ENCODE results near the gene CENPL. TPM values are rescaled to one million over a fixed set of nuclear protein-coding genes. Genes with fewer than 3 reads are reported as not detected.
"Not testable (repeated sequence)": the region's sequence is repeated elsewhere in the genome, so short reads cannot be mapped to it uniquely, and the experiment has no call there.

CENPL gene
- total RNA-seq, 1 experiment from 2014 or later = 108 TPM

GRCh38 chr1:173818459-173818858 lies 6.2 kb downstream of the CENPL start:
- POLR2A ChIA-PET (ENCODE audit: unreplicated experiment) = interaction anchor here (0.7 kb wide), 1 partner anchor 548 kb away, joined by 3 read pairs; no protein-coding TSS in a partner anchor
- H4K20me1 ChIP-seq (ENCODE audit: low read length) = peaks cover 21% of the 10 kb centered on the region
- intact Hi-C loops (cut with micrococcal nuclease) = no loop called here
- H3K4me2 ChIP-seq (ENCODE audit: low read length) = no peak overlapping the region
- ATAC-seq (no peak), DNase-seq (no peak)
- H3K9me2 ChIP-seq (replicated peaks; ENCODE audit: low read length) = no peaks in the 10 kb centered on the region
- no peak overlapping the region for H3K9ac ChIP-seq (ENCODE audit: low read length)
- H3K4me3 ChIP-seq (ENCODE audit: low read length) = no peak overlapping the region
- H3K9me3 ChIP-seq (ENCODE audit: low read length) = no peaks in the 10 kb centered on the region
- H2AFZ ChIP-seq (ENCODE audit: low read length) = no peak overlapping the region
- H3K4me1 ChIP-seq (ENCODE audit: insufficient read depth, low read length) = peaks cover 27% of the 10 kb centered on the region
- CTCF ChIA-PET = no interaction called here
- H3K79me2 ChIP-seq (ENCODE audit: low read length) = peaks cover 93% of the 10 kb centered on the region
- BruUV-seq (replicated peaks) = no TSS peak
- H3F3A ChIP-seq (ENCODE audit: low read length, unreplicated experiment) = no peaks in the 10 kb centered on the region
- H3K27ac ChIP-seq (ENCODE audit: low read length) = no peak overlapping the region
- H3K27me3 ChIP-seq (ENCODE audit: low read length) = no peaks in the 10 kb centered on the region
- peaks cover 33% of the 10 kb centered on the region for H3K36me3 ChIP-seq (ENCODE audit: low read depth, low read length)
- TF ChIP-seq, protein P1, sequence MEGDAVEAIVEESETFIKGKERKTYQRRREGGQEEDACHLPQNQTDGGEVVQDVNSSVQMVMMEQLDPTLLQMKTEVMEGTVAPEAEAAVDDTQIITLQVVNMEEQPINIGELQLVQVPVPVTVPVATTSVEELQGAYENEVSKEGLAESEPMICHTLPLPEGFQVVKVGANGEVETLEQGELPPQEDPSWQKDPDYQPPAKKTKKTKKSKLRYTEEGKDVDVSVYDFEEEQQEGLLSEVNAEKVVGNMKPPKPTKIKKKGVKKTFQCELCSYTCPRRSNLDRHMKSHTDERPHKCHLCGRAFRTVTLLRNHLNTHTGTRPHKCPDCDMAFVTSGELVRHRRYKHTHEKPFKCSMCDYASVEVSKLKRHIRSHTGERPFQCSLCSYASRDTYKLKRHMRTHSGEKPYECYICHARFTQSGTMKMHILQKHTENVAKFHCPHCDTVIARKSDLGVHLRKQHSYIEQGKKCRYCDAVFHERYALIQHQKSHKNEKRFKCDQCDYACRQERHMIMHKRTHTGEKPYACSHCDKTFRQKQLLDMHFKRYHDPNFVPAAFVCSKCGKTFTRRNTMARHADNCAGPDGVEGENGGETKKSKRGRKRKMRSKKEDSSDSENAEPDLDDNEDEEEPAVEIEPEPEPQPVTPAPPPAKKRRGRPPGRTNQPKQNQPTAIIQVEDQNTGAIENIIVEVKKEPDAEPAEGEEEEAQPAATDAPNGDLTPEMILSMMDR (conservative IDR thresholded peaks at IDR 0.05; ENCODE audit: low read depth, low read length) = no peak
- TF ChIP-seq EZH2 (IDR thresholded peaks at IDR 0.05; ENCODE audit: low read length, unreplicated experiment) = no peak
- no peak for TF ChIP-seq EZH2phosphoT487 (IDR thresholded peaks at IDR 0.05; ENCODE audit: borderline replicate concordance, low read length)

GRCh38 chr1:173813654-173814053 lies 11.0 kb downstream of the CENPL start:
- peaks cover 28% of the 10 kb centered on the region for H3K36me3 ChIP-seq (ENCODE audit: low read depth, low read length)
- H3K4me1 ChIP-seq (ENCODE audit: insufficient read depth, low read length); H3K9me2 ChIP-seq (replicated peaks; ENCODE audit: low read length); intact Hi-C loops (cut with micrococcal nuclease); H2AFZ ChIP-seq (ENCODE audit: low read length); H3K9me3 ChIP-seq (ENCODE audit: low read length); H4K20me1 ChIP-seq (ENCODE audit: low read length); H3K4me2 ChIP-seq (ENCODE audit: low read length); H3K9ac ChIP-seq (ENCODE audit: low read length); H3K27me3 ChIP-seq (ENCODE audit: low read length); DNase-seq; H3K27ac ChIP-seq (ENCODE audit: low read length); CTCF ChIA-PET; H3F3A ChIP-seq (ENCODE audit: low read length, unreplicated experiment); H3K4me3 ChIP-seq (ENCODE audit: low read length); ATAC-seq; POLR2A ChIA-PET (ENCODE audit: unreplicated experiment); BruUV-seq (replicated peaks): not testable (repeated sequence)
- peaks cover 86% of the 10 kb centered on the region for H3K79me2 ChIP-seq (ENCODE audit: low read length)

DNA sequence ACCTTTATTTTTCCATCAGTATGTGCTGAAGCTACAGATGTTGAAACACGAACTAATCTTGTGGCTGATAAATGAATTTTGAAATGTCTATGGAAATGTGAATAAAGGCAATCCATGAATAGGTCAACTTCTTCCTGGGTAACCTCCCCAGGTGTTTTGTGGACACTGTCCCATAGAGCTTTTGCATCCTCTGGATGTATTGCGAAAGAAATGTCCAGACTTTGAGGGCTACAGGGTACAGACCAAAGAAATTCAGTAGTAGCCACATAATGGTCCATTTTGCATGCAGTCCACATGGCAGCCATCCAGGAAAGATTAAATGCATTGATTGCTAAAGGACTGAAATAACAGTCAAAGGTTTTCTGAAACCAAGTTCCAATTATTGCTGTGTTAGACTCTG lies 21.7 kb downstream of the CENPL start:
- ChIA-PET POLR2A (ENCODE audit: unreplicated experiment) (no interaction called here), CTCF (no interaction called here)

GRCh38 chr1:173799995-173800394 lies 24.7 kb downstream of the CENPL start:
- intact Hi-C loops (cut with micrococcal nuclease); H3F3A ChIP-seq (ENCODE audit: low read length, unreplicated experiment); H3K9ac ChIP-seq (ENCODE audit: low read length); H3K4me3 ChIP-seq (ENCODE audit: low read length); H3K9me3 ChIP-seq (ENCODE audit: low read length); DNase-seq; H2AFZ ChIP-seq (ENCODE audit: low read length); H3K27ac ChIP-seq (ENCODE audit: low read length); H3K27me3 ChIP-seq (ENCODE audit: low read length); CTCF ChIA-PET; H4K20me1 ChIP-seq (ENCODE audit: low read length); H3K4me1 ChIP-seq (ENCODE audit: insufficient read depth, low read length); H3K9me2 ChIP-seq (replicated peaks; ENCODE audit: low read length); H3K79me2 ChIP-seq (ENCODE audit: low read length); POLR2A ChIA-PET (ENCODE audit: unreplicated experiment); H3K4me2 ChIP-seq (ENCODE audit: low read length); ATAC-seq: not testable (repeated sequence)
- TSS peak; percentile 15 for BruUV-seq (replicated peaks)
- peaks cover 59% of the 10 kb centered on the region for H3K36me3 ChIP-seq (ENCODE audit: low read depth, low read length)

More for the DNA sequence above, 21.7 kb downstream of the CENPL start:
- Histone ChIP-seq H3F3A (ENCODE audit: low read length, unreplicated experiment) (no peaks in the 10 kb centered on the region), H3K27me3 (ENCODE audit: low read length) (no peaks in the 10 kb centered on the region), H4K20me1 (ENCODE audit: low read length) (no peaks in the 10 kb centered on the region), H3K4me3 (ENCODE audit: low read length) (no peak overlapping the region), H3K9me3 (ENCODE audit: low read length) (no peaks in the 10 kb centered on the region), H3K36me3 (ENCODE audit: low read depth, low read length) (peaks cover 76% of the 10 kb centered on the region), H2AFZ (ENCODE audit: low read length) (no peak overlapping the region), H3K4me1 (ENCODE audit: insufficient read depth, low read length) (peaks cover 7% of the 10 kb centered on the region; the same call in 1 of the 2 replicates), H3K79me2 (ENCODE audit: low read length) (peaks cover 15% of the 10 kb centered on the region; the same call in 1 of the 2 replicates), H3K4me2 (ENCODE audit: low read length) (no peak overlapping the region), H3K9me2 (replicated peaks; ENCODE audit: low read length) (no peaks in the 10 kb centered on the region), H3K27ac (ENCODE audit: low read length) (no peak overlapping the region), H3K9ac (ENCODE audit: low read length) (no peak overlapping the region)
- DNase-seq = no peak
- intact Hi-C loops (cut with micrococcal nuclease) = no loop called here
- no peak for ATAC-seq
- no peak for TF ChIP-seq EZH2 (IDR thresholded peaks at IDR 0.05; ENCODE audit: low read length, unreplicated experiment)
- BruUV-seq (replicated peaks) = no TSS peak

Data from PC-3 (cell line).